ENCODE results near the gene CDH24. TPM values are rescaled to one million over a fixed set of nuclear protein-coding genes. Genes with fewer than 3 reads are reported as not detected.

Gene CDH24
- total and polyA plus RNA-seq, 9 of the 15 experiments (the other 6 are each of a cell fraction or from before 2014, with no cell fraction given) = 0.04 to 16.2 (median 4.9) TPM

DNA sequence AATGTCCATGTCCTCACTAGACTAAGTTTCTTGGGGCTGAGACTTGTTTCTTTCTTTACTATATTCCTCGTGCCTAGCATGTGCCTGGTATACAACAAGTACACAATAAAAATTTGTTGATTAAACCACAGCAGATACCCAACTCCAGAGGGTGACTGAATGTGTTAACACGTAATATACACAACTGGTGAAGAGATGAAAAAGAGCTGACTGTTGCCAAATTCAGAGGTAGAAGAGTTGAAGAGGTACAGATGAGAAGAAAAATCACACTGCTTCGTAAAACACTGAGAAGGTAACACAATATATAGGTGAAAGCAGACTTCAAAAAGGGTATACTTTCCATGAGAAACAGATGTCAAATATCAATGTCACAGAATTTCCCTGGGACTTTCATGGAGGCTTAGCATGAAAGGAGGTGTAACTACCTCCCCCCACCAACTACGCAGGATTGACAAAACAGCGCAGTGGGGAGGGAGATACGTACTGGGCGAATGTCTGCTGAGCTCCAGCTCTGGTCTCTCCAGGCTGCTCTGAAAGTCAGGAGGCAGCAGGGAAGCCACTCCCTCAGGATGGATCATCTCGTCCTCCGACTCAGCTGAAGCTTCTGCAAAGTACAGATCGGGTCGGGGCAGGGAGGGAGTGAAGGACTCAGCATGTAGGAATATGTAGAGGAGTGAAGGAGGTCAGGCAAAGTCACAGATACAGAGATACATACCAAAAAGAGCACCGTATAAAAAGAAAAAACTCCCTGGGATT is 32.4 kb upstream of the CDH24 start:
- peaks cover 89% of the 10 kb centered on the region for H3K36me3 ChIP-seq (ENCODE audit: control insufficient read depth, insufficient read depth, low read length)

DNA sequence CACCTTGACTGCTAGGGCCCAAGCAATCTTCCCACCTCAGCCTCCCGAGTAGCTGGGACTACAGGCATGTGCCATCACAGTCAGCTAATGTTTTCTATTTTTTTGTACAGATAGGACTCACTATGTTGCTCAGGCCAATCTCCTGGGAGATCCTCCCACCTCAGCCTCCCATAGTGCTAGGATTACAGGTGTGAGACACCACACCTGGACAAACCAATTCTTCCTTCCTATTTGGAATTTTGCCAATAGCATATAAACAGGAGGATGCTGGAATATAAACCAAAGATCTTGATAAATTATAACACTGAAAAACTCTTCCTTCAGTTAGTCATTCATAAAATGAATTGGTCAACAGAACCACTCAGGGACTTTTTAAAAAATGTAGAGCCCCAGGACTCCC is 29.2 kb upstream of the CDH24 start:
- Histone ChIP-seq H4K20me1 (replicated peaks; ENCODE audit: control insufficient read depth, insufficient read depth, low read length) (no peaks in the 10 kb centered on the region), H3K4me3 (no peak overlapping the region), H3K9me3 (replicated peaks; ENCODE audit: control insufficient read depth, insufficient read depth, low read depth, low read length) (no peaks in the 10 kb centered on the region), H3K4me2 (ENCODE audit: insufficient read depth, low read length) (no peak overlapping the region), H3K9me1 (ENCODE audit: control insufficient read depth, insufficient read depth, low read length) (no peaks in the 10 kb centered on the region), H3K27me3 (ENCODE audit: control insufficient read depth in 2 of 2, insufficient read depth in 2 of 2, low read length in 2 of 2) (no peaks in the 10 kb centered on the region), H3K27ac (ENCODE audit: extremely low read depth, low read depth, low read length) (no peak overlapping the region; the same call in 2 of the 3 replicates), H3K4me1 (replicated peaks in 1 of 2; ENCODE audit: control insufficient read depth in 2 of 2, insufficient read depth in 2 of 2, low read length in 2 of 2) (no peaks in the 10 kb centered on the region), H2AFZ (ENCODE audit: low read depth, low read length) (no peak overlapping the region), H3K79me2 (ENCODE audit: control insufficient read depth, insufficient read depth, low read length) (peaks cover 18% of the 10 kb centered on the region; the same call in 2 of the 3 replicates), H3K9ac (ENCODE audit: insufficient read depth in 1 of 2, low read depth in 2 of 2, low read length in 2 of 2) (no peak overlapping the region), H3K36me3 (ENCODE audit: control insufficient read depth, insufficient read depth, low read length) (peaks cover 98% of the 10 kb centered on the region)
- TF ChIP-seq NFIC (IDR thresholded peaks at IDR 0.05) (peak; percentile 63), ZNF57 (CRISPR knock-in tag; IDR thresholded peaks at IDR 0.05) (no peak)
- intact Hi-C loops (cut with micrococcal nuclease) (no loop called here), in situ Hi-C loops (cut with MboI) (no loop called here)
- ATAC-seq = no peak
- ChIA-PET POLR2A (interaction anchor here (1.1 to 2.4 kb wide), 3 partner anchors 8 to 23 kb away, joined by 3 to 11 read pairs (median 4); partner anchors contain the start of genes ACIN1 and C14orf119), CTCF (ENCODE audit: low intra/inter-chr PET ratio) (no interaction called here)
- 80% methylated on average over 1 of the region's 1 CpG for WGBS (ENCODE audit: insufficient coverage, low coverage, missing lambda C conversion rate)
- no TSS peak for BruUV-seq (replicated peaks)
- peak; percentile 61 for FAIRE-seq
- no peak for DNase-seq (ENCODE audit: extremely low read depth in 1 of 4, low spot score in 3 of 4)

More for the DNA sequence above, 32.4 kb upstream of the CDH24 start:
- H3K27me3 ChIP-seq (ENCODE audit: control insufficient read depth in 2 of 2, insufficient read depth in 2 of 2, low read length in 2 of 2) = no peaks in the 10 kb centered on the region
- BruUV-seq (replicated peaks) = no TSS peak
- peaks cover 49% of the 10 kb centered on the region for H3K79me2 ChIP-seq (ENCODE audit: control insufficient read depth, insufficient read depth, low read length)
- peaks cover 12% of the 10 kb centered on the region for H4K20me1 ChIP-seq (replicated peaks; ENCODE audit: control insufficient read depth, insufficient read depth, low read length)
- no peak overlapping the region for H3K27ac ChIP-seq (ENCODE audit: extremely low read depth, low read depth, low read length)
- TF ChIP-seq ZKSCAN3 (CRISPR knock-in tag; IDR thresholded peaks at IDR 0.05) (no peak), ZNF316 (IDR thresholded peaks at IDR 0.05) (peak; percentile 55; the same call in 1 of the 2 replicates), RFX1 (IDR thresholded peaks at IDR 0.05) (no peak), C11orf30 (IDR thresholded peaks at IDR 0.05; ENCODE audit: low read depth) (0 out of 2 replicates have a peak, but pooled peaks have one; percentile 4), STAG1 (CRISPR knock-in tag; IDR thresholded peaks at IDR 0.05; ENCODE audit: borderline replicate concordance) (no peak), PHF21A (IDR thresholded peaks at IDR 0.05; ENCODE audit: borderline replicate concordance, low read depth) (no peak), CREB1 (IDR thresholded peaks at IDR 0.05) (no peak), CREB1 (CRISPR knock-in tag; IDR thresholded peaks at IDR 0.05) (no peak), KAT8 (IDR thresholded peaks at IDR 0.05; ENCODE audit: low read depth) (no peak)
- H2AFZ ChIP-seq (ENCODE audit: low read depth, low read length) = no peak overlapping the region
- intact Hi-C loops (cut with micrococcal nuclease) = no loop called here
- H3K9me3 ChIP-seq (replicated peaks; ENCODE audit: control insufficient read depth, insufficient read depth, low read depth, low read length) = no peaks in the 10 kb centered on the region
- CTCF ChIA-PET (ENCODE audit: low intra/inter-chr PET ratio) = no interaction called here
- H3K4me2 ChIP-seq (ENCODE audit: insufficient read depth, low read length) = no peak overlapping the region
- FAIRE-seq = no peak
- in situ Hi-C loops (cut with MboI) = no loop called here
- WGBS (ENCODE audit: insufficient coverage, low coverage, missing lambda C conversion rate) = 87% methylated on average over 12 of the region's 12 CpGs
- peaks cover 0 to 11% of the 10 kb centered on the region in 2 experiments; a peak in 3 of 5 replicates for H3K4me1 ChIP-seq (replicated peaks in 1 of 2; ENCODE audit: control insufficient read depth in 2 of 2, insufficient read depth in 2 of 2, low read length in 2 of 2)
- H3K4me3 ChIP-seq = no peak overlapping the region
- ATAC-seq = no peak
- POLR2A ChIA-PET = interaction anchor here (0.6 to 2.3 kb wide), 7 partner anchors 8 to 71 kb away, joined by 3 to 12 read pairs (median 3); no protein-coding TSS in a partner anchor
- H3K9me1 ChIP-seq (ENCODE audit: control insufficient read depth, insufficient read depth, low read length) = no peaks in the 10 kb centered on the region
- peak overlapping the region in 1 of 2 experiments; percentile 57; a peak in 1 of 4 replicates for H3K9ac ChIP-seq (ENCODE audit: insufficient read depth in 1 of 2, low read depth in 2 of 2, low read length in 2 of 2)
- no peak for DNase-seq (ENCODE audit: extremely low read depth in 1 of 4, low spot score in 3 of 4)
